OCI-LY7 (cell line): ENCODE measurements around the gene TCF25. TPM values are rescaled to one million over a fixed set of nuclear protein-coding genes. Genes with fewer than 3 reads are reported as not detected.
"Not testable (repeated sequence)": the region's sequence is repeated elsewhere in the genome, so short reads cannot be mapped to it uniquely, and the experiment has no call there.

ENCODE experiments used
- BruUV-seq: library from RNA; stranded (reverse); fragments of 400-500 nt; replicated peaks from 2 replicates; lab custom pipeline; 2021; lab: Mats Ljungman, UMichigan
- CTCF ChIA-PET: fragments of 300-600 bp; sonication (Branson Sonifier 250); formaldehyde crosslinking; loops from one replicate; lab custom pipeline; 2022; ENCODE audit warnings: antibody characterized with exemption; ENCODE audit not compliant: unreplicated experiment; lab: Charles Lee
- POLR2A ChIA-PET: fragments of 300-600 bp; sonication (Branson Sonifier 250); formaldehyde crosslinking; loops from one replicate; lab custom pipeline; 2022; ENCODE audit warnings: antibody characterized with exemption; lab: Charles Lee
- DNase-seq: peaks from one replicate; pipeline ENCODE4 v3.0.0-alpha.2; 2015; ENCODE audit warnings: low spot score
- H2AFZ ChIP-seq: fragments of 200-600 bp; sonication (generic), shearing (Covaris generic); 2 replicates; pipeline ENCODE4 v1.6.1; 2014; ENCODE audit warnings: mild to moderate bottlenecking, antibody characterized with exemption, low read length, moderate library complexity
- H3K27ac ChIP-seq: fragments of 200-600 bp; sonication (generic); 2 replicates; pipeline ENCODE4 v1.5.1; 2014; ENCODE audit warnings: mixed run types, low read depth, mild to moderate bottlenecking, moderate library complexity, low read length, inconsistent platforms; ENCODE audit not compliant: poor library complexity, severe bottlenecking
- H3K36me3 ChIP-seq: fragments of 200-600 bp; sonication (generic); 2 replicates; pipeline ENCODE4 v1.6.1; 2014; ENCODE audit warnings: mild to moderate bottlenecking, antibody characterized with exemption, low read length, moderate library complexity, mixed read lengths; ENCODE audit not compliant: insufficient read depth
- H3K4me1 ChIP-seq: fragments of 200-600 bp; sonication (generic); 2 replicates; pipeline ENCODE4 v1.5.1; 2014; ENCODE audit warnings: mild to moderate bottlenecking, low read length; ENCODE audit not compliant: insufficient read depth, poor library complexity, severe bottlenecking
- H3K4me2 ChIP-seq: fragments of 200-600 bp; sonication (generic); 2 replicates; pipeline ENCODE4 v1.6.1; 2014; ENCODE audit warnings: mild to moderate bottlenecking, low read length
- H3K4me3 ChIP-seq: fragments of 200-600 bp; sonication (generic); 2 replicates; pipeline ENCODE4 v1.5.1; 2014; ENCODE audit warnings: mild to moderate bottlenecking, low read depth, low read length; ENCODE audit not compliant: poor library complexity, severe bottlenecking
- H3K79me2 ChIP-seq: fragments of 200-600 bp; sonication (generic); 2 replicates; pipeline ENCODE4 v1.6.1; 2016; ENCODE audit warnings: low read depth, mild to moderate bottlenecking, low read length, moderate library complexity, mixed read lengths; ENCODE audit not compliant: insufficient read depth
- H3K9me2 ChIP-seq: fragments of 200-600 bp; sonication (generic); 2 replicates; pipeline ENCODE4 v1.6.1; 2016; ENCODE audit warnings: mild to moderate bottlenecking, low read length, mixed read lengths; ENCODE audit not compliant: insufficient read depth
- H3K9me3 ChIP-seq: fragments of 200-600 bp; sonication (generic); 2 replicates; pipeline ENCODE4 v1.6.1; 2014; ENCODE audit warnings: mild to moderate bottlenecking, mixed run types, low read length, mixed read lengths
- H4K20me1 ChIP-seq: fragments of 200-600 bp; sonication (generic); 2 replicates; pipeline ENCODE4 v1.6.1; 2014; ENCODE audit warnings: mild to moderate bottlenecking, antibody characterized with exemption, low read length, moderate library complexity, mixed read lengths; ENCODE audit not compliant: insufficient read depth
- CTCF ChIP-seq: fragments of 200-600 bp; sonication (generic); conservative IDR thresholded peaks from 2 replicates; pipeline ENCODE4 v1.5.1; 2014; ENCODE audit warnings: mild to moderate bottlenecking, antibody characterized with exemption, low read length, moderate library complexity, mixed read lengths
- EZH2phosphoT487 ChIP-seq: fragments of 200-600 bp; sonication (generic); IDR thresholded peaks from 2 replicates; pipeline ENCODE4 v1.6.1; 2018; ENCODE audit warnings: low read depth, borderline replicate concordance, mild to moderate bottlenecking, mixed run types, antibody characterized with exemption, low read length, moderate library complexity, mixed read lengths
- intact Hi-C: fragments of 100-400 bp; cut with micrococcal nuclease; formaldehyde crosslinking; loops from one replicate; pipeline ENCODE4 v1.10.0; 2022; ENCODE audit not compliant: unreplicated experiment
- total RNA-seq, 2 experiments: library from RNA; depleted of rRNA in 1 of 2; stranded (reverse); fragments of >200 nt in 1 of 2; shearing (Covaris generic) in 1 of 2; gene quantifications; 2 replicates each; pipeline ENCODE4 v1.2.3, GENCODE V29; 2014 to 2022

The TCF25 gene
- total RNA-seq, 2 experiments from 2014 or later = 141 to 255 TPM

- no TSS peak for BruUV-seq
- H3K9me3 ChIP-seq = no peaks in the 10 kb centered on the region
- intact Hi-C loops = loop anchor here (10.0 kb wide), 1 partner anchor 98 kb away; the partner anchor contains the start of gene FANCA
- H4K20me1 ChIP-seq = no peaks in the 10 kb centered on the region
- no peak overlapping the region for H3K27ac ChIP-seq
- H3K4me3 ChIP-seq = no peak overlapping the region
- ChIA-PET CTCF (no interaction called here), POLR2A (no interaction called here)
- no peaks in the 10 kb centered on the region for H3K9me2 ChIP-seq
- DNase-seq = no peak
- H3K4me2 ChIP-seq = no peak overlapping the region
- no peak overlapping the region for H2AFZ ChIP-seq
- TF ChIP-seq EZH2phosphoT487 (no peak), CTCF (no peak)
- peaks cover 73% of the 10 kb centered on the region for H3K36me3 ChIP-seq
- H3K79me2 ChIP-seq = no peaks in the 10 kb centered on the region
- H3K4me1 ChIP-seq = peaks cover 8% of the 10 kb centered on the region
Observed at GRCh38 chr16:89912627-89913026, 39.2 kb downstream of the TCF25 start.

GRCh38 chr16:89913408-89914387 is 40.3 kb downstream of the TCF25 start:
- peaks cover 18% of the 10 kb centered on the region for H3K4me1 ChIP-seq
- H3K27ac ChIP-seq = no peak overlapping the region
- H3K9me2 ChIP-seq = no peaks in the 10 kb centered on the region
- H3K79me2 ChIP-seq = no peaks in the 10 kb centered on the region
- H3K9me3 ChIP-seq = no peaks in the 10 kb centered on the region
- no peaks in the 10 kb centered on the region for H4K20me1 ChIP-seq
- intact Hi-C loops = loop anchor here (10.0 kb wide), 1 partner anchor 99 kb away; the partner anchor contains the start of gene FANCA
- DNase-seq = no peak
- no peak overlapping the region for H2AFZ ChIP-seq
- POLR2A ChIA-PET = interaction anchor here (0.7 kb wide), 1 partner anchor 499 kb away, joined by 4 read pairs; no protein-coding TSS in a partner anchor
- no TSS peak for BruUV-seq
- CTCF ChIA-PET = no interaction called here
- H3K4me3 ChIP-seq = no peak overlapping the region
- H3K4me2 ChIP-seq = no peak overlapping the region
- no peak for TF ChIP-seq EZH2phosphoT487
- no peak for TF ChIP-seq CTCF
- H3K36me3 ChIP-seq = peaks cover 62% of the 10 kb centered on the region

GRCh38 chr16:89914642-89915285 is 41.4 kb downstream of the TCF25 start:
- H3K9me2 ChIP-seq, BruUV-seq, H3K27ac ChIP-seq, H3K9me3 ChIP-seq, H3K4me2 ChIP-seq, H3K79me2 ChIP-seq, H4K20me1 ChIP-seq, DNase-seq, CTCF ChIA-PET, POLR2A ChIA-PET, H3K4me3 ChIP-seq, H2AFZ ChIP-seq: not testable (repeated sequence)
- intact Hi-C loops = loop anchor here (5.0 to 10.0 kb wide), 2 partner anchors 100 to 192 kb away; partner anchors contain the start of genes FANCA, VPS9D1 and ZNF276
- H3K36me3 ChIP-seq = peaks cover 56% of the 10 kb centered on the region
- H3K4me1 ChIP-seq = peaks cover 29% of the 10 kb centered on the region
